Astrocyte of the hippocampus (primary cell): ENCODE measurements around the gene PRR15L.

Experiments used
- DNase-seq: peaks from one replicate; pipeline ENCODE4 v3.0.0; 2011; ENCODE audit warnings: low read depth, low spot score

Gene PRR15L

DNA sequence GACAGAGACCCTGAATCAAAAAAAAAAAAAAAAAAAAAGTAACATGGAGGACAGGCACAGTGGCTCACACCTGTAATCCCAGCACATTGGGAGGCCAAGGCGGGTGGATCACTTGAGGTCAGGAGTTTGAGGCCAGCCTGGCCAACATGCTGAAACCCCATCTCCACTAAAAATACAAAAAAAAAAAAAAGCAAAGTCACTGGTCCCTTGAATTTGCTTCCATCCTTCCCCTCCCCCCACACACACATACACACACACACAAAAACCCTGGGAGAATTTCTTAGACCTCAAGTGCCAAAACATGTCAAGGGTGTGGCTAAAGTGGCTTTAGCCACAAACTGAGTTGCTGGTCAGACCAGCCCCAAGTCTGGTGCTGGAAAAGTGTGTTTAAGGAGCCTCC, 30.8 kb upstream of the PRR15L start:
- peak; percentile 36 for DNase-seq

DNA sequence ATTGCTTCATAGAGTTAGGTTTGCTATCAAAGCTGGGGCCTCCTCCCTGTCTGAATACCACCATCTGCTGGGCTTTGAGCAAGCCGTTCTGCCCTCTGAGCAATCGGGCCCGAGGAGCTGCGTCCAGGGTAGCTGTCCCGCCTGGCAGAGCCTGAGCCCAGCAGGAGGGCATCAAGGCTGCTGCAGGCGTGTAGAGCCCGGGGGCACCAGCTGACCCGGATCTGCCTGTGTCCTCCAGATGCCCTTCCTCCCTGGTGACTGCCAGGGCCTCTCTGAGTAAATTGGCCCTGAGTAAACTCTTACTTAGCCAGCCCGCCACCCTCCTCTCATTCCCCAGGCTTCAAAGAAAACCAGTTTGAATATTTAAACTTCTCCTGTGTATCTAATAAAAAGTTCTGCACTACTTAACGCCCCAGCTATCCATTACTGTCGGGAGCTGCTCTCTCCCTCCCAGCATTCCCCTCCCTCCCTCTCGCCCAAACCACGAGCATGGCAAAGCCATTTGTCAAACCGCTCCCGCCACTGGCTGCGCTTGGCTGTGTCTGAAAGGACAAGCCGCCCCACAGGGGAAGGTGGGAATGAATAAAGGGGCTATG, 29.7 kb upstream of the PRR15L start:
- peak; percentile 86 for DNase-seq

DNA sequence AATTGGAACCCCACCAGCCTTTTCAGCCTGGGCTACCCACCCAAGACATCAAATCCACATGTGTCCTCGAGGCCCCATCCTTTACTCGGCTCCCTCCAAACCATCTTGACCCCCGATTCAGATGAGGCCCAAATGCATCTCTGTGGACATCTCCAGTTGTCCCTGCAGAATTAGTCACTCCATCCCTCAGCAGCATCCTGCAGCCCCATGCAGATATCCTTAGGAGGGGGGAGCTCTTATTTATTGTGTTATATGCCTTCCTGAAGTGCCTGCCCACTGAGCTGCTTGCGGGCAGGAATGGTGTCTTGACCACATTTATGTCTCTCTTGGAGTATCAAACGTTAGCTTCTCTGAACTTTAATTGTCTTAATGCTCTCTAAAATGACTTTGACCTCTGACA, 28.8 kb upstream of the PRR15L start:
- DNase-seq: no peak

DNA sequence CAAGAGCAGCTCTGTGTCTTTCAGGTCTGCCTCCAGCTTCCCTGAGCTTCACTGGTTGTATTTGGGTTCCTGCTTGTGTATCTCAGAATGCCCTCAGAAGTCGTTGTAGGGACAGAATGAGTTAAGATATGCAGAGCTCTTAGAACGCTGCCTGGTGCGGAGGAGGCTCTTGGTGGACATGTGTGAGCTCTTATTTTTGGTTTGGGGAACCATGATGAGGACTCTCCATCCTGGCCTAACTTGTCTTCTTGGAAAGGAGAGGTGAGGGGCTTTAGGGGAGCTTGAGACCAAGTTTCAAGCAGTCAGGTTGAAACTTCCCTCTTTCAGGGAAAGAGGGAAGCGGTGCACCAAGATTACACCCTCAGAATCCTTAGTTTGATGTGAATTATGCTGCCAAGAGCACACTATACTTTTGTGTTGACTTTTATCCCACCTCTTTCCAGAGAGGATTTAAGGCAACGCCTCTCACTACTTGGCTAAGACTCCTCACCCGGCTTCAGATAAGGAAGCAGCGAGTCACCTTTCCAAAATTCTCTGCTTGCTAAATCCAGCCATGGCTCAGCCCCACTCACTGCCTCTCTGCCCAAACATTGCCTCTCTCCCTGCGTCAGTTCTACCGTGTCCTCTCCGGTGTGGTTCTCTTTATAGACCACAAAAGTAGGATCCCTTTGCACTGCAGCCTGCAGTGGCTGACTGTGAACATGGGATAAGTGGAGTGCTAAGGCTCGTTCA, 26.0 kb upstream of the PRR15L start:
- DNase-seq: peak; percentile 16

DNA sequence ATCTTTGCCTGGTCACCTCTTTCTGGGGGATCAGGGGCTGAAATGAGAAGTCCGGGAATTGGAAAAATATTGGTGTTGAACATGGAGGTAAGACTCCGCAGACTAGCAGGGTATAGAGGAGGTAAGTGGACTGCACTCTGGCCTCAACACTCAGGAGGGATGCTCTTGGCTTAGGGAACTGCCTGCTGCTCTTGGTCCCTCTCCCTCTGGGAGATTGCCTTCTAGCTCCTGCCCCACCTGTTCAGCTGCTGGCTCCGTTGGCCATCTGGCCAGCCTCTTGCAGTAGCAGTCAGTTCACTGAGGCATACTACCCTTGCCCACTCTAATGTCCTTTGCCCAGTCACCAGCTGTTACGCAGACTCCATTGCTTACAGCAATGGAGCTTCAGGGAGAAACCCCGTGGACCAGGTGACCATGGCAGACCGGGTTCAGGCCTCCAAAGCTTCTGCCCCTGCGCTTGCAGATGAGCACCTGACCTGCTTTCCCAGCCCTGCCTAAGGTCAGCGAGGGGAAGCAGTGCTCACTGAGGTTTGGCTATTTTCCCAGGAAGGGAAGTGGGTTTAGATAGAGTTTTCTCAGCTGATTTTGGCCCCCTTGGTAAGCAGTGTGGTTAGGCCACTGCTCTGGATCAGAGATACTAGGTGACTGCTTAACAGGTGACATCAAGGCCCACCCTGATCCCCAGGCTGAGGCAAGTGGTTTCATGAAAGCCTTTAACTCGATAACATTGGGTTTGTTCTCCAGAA, 25.1 kb upstream of the PRR15L start:
- peak; percentile 15 for DNase-seq

DNA sequence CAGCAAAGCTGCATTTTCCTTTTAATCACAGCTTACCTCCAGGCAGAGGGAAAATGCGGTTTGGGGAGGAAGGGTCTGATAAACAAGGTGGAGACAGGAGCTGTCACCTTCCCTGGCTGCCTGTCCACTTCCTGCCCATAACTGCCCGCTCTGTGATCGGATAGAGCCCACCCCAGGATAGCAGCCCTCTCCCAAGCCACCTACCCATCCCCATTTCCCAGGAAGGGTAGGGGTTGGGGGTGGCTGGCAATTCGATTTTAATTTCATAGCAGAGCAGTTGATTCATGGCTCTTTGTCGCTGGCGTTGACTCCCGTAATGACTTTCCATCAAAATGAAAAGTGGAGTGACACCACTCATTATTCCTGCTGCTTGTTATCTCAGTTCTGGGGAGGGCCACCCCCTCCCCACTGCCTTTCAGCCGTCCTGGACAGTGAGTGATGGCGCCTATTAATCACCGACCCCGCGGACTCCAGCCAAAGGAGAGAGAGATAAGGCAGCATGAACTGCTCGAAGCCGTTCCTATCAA, 24.5 kb upstream of the PRR15L start:
- DNase-seq: no peak

DNA sequence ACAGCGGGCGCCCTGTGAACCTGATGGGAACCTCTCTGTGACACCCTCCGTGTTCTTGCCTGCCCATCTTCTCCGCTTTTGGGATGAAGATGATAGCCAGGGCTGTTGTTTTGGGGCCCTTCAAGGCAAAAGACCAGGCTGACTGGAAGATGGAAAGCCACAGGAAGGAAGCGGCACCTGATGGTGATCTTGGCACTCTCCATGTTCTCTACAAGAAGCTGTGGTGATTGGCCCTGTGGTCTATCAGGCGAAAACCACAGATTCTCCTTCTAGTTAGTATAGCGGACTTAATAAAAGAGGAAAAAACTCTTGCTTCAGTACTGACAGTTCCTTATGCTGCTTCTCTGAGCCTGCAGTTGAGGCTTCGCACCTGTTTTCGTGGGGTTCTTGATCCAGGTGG, 23.8 kb upstream of the PRR15L start:
- no peak for DNase-seq

DNA sequence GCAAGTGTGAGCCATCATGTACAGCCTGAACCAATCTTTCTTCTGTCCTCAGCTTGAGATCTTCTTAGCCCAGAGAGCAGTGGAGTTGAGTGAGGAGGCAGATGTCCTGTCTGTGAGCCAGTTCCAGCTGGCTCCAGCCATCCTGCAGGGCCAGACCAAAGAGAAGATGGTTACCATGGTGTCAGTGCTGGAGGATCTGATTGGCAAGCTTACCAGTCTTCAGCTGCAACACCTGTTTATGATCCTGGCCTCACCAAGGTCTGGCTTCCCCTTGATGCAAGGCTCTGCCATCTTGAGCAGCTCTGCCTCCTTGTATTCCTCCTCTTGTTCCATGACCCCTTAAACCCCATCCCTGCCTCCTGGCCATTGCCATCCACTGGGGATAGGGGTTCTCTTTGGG, 22.9 kb upstream of the PRR15L start:
- no peak for DNase-seq

DNA sequence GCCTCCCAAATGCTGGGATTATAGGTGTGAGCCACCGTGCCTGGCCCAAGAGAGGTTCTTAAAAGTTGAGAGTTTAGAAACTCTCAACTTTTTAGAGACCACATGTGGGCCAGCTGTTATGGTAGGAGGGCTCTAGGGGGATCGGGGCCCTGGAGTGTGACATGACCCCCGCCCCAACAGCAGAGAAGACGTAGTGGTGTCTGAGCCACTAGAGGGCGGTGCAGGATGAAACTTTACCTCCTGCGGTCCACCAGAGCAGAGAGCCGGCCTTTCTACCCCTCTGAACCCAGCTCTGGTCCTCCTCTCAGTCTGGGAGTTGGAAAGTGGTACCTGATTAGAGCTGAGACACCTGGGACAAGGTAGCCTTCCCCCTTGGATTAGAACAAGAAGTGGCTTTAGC, 20.6 kb upstream of the PRR15L start:
- peak; percentile 84 for DNase-seq

DNA sequence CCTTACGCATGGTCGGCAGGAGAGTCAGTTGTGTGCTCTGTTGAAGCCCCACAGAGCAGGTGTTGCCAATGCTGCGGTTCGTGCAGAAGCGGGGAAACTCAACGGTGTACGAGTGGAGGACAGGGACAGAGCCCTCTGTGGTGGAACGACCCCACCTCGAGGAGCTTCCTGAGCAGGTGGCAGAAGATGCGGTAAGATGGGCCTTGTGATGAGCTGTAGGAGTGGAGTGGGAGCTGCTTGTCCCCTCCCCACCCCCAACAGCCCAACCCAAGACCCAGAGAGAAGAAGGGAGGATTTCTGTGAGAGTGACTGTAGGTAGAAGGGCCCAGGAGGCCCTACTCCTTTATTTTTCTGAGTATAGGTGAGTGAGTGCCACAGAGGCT, 18.1 kb upstream of the PRR15L start:
- DNase-seq: no peak

DNA sequence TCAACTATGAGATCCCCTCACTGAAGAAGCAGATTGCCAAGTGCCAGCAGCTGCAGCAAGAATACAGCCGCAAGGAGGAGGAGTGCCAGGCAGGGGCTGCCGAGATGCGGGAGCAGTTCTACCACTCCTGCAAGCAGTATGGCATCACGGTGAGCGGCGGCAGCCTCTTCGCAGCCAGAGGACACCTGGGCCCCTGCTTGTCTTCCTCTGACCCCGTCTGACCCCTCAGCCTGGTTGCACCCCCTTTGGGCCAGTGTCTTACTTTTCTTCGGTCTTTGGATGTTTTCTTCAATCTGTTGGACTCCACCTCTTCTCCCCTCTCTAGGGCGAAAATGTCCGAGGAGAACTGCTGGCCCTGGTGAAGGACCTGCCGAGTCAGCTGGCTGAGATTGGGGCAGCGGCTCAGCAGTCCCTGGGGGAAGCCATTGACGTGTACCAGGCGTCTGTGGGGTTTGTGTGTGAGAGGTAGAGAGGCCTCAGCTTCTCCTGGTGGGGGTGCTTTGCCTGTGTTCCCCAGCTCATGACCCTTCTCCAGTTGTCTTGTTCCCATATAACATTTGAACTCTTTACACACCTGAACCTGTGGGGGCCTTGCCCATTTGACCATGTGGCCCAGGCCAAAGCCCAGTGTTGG, 17.6 kb upstream of the PRR15L start:
- DNase-seq: no peak

DNA sequence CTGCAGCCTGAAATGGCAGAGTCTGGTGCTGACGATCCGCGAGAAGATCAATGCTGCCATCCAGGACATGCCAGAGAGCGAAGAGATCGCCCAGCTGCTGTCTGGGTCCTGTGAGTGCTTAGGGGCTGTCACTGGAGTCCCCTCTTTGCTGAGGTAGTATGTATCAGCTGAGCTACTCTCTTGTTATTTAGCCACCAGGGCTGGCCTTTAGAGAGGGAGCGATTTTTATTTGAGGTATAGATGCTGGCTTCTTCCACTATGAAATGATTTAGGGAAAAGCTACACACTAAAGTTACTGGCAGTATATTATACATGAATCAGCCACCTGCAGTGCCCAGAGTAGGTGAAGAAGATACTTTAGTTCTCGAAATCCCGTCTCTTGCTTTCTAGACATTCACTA, 15.9 kb upstream of the PRR15L start:
- DNase-seq: no peak

DNA sequence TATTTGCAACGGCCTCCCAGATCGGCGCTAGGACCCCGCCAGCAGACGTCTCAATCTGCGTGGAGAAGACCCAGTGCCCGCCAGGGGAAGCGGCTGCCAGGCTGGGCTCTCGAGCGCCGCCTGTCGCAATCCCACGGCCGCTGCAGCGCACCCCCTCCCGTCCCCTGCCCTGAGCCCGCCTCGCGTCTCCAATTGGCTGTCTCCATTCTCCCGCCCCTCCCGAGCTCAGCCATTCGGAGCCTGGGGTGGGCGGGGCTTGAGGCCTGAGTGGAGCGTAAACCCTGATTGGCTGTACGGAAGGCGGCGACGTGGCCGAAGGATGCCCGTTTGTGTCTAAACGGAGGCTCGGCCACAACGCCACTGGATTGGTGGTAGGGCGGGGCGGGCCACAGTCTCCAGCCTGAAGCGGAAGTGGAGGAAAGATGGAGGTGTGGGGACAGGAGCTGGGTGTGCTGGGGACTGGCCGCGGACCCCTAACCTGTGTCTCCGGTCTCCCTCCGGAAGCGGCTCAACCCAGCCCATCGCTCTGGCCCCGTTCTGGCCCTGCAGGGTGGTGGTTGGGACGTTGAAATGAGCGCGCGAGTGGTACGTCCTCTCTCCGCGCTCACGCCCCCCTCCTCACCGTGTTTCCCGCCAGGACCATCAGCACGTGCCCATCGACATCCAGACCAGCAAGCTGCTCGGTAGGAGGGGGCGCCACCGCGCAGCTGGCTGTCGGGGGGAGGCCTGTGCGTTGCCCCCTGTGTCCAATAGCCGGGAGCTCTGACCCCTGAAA, 13.2 kb upstream of the PRR15L start, which contains the start of gene CDK5RAP3:
Gene CDK5RAP3, plus strand, starts transcription at position 389 of the 775 bp plus-strand sequence. Its CDS starts 34 bp downstream, at position 423.
- peak; percentile 100 for DNase-seq

DNA sequence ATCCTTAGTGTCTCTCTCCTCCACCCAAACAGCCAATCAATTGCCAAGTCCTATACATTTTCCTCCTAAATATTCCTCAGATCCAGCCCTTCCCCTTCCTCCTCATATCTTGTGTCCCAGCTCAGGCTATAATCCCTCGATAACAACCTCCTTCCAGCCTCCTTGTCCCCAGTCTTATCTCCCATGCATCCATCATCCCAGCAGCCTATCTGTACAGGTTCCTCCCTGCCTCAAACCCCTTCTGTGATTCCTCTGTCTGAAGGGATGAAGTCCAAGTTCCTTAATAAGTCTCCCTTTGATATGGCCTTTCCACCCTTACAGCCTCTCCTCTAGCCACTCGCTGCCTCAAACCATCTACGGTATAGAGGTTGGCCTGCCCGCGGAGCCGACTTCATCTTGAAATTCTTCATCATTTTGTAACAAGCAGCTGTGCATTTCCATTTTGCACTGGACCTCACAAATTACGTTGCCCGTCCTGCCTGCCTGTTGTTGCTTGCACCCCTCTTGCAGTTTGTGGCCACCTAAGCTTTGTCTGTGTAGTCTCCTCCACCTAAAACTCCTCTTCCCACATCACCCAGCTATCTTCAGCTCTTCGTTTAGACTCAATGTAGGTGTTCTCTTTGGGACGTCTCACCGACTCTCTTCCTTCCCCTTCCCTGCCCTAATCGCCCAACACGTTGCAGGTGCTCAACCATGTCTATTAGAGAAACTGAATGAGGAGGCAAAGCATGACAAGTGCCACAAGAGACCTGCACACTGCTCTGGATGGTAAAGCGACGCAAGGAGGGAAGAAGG, 12.4 kb upstream of the PRR15L start:
- no peak for DNase-seq

DNA sequence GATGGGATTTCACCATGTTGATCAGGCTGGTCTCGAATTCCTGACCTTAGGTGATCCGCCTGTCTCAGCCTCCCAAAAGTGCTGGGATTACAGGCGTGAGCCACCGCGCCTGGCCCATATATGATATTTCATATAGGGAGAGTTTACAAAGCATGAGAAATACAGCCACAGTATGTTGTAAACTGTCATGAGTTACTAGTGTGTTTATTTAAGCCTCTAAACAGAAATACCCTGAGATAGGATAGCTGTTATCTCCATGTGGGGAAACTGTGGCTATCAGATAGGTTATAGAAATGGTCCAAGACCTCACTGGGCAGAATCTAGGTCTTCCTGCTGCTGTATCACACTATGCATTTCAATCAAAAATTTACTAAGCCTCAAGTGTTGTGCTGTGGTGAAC, 11.2 kb upstream of the PRR15L start:
- DNase-seq: no peak

DNA sequence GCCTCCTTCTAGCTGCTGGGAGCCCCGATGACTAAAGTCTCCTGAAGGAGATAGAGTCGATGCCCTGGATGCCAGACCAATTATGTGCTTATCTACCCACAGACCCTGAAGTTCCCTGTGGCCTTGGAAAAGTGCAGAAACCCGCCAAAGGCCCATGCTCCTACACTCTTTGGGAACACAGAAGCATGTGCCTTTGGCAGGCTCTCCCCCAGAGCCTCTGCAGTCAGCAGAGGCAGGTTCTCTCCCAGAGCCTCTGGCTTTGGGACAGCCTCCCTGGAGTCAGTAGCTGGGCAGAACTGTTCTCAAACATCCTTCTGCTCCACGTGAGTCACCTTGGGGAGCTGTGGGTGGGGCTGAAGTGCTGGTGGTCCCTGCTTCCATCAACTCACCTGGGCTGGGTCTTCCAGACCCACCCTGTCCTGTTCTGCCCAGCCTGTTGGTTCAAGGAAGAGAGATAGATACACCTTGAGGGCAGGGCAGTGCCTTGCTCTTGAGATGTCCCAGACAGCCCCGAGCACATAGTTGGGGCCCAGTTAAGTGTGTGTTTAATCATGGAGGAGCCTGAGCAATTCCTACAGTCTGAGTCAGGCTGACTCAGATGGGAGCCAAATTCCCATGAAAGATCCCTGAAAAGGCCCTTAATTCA, 10.0 kb upstream of the PRR15L start:
- peak; percentile 83 for DNase-seq

DNA sequence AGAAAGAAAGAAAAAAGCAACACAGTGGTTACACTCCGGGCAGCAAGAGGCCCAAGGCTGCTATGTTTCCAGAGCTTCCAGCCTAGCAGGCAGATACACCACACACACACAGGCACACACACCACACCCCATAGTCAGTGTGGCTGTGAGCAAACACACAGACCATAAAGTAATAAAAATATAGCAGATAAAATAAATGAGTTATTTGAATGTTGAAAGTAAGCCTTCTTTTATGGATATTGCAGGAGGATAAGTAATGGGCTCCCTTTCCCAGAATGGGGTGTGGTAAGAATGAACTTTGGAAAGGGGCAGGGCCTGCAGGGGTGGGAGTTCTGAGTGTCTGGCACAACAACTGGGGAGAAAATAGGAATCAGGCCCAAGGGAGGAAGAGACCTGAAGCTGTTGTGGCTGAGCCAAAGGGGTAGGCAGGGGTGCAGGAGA, 8.4 kb upstream of the PRR15L start:
- DNase-seq: no peak

DNA sequence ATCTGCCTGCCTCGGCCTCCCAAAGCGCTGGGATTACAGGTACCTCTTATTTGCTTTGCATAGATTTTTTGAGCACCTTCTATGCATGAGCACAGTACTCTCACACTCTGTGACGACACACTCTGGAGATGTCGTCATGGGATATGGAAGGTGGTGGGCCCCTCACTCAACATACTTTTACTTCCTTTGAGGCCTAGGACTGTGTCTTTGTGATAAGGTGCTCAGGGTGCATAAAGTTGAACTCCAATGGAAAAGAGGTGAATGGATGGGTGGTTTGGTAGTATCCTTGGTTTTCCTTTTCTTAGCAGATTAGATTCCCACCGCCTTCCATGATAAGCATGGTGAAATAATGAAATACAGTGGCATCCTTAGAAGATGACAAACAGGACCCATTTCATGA, 7.2 kb upstream of the PRR15L start:
- no peak for DNase-seq

DNA sequence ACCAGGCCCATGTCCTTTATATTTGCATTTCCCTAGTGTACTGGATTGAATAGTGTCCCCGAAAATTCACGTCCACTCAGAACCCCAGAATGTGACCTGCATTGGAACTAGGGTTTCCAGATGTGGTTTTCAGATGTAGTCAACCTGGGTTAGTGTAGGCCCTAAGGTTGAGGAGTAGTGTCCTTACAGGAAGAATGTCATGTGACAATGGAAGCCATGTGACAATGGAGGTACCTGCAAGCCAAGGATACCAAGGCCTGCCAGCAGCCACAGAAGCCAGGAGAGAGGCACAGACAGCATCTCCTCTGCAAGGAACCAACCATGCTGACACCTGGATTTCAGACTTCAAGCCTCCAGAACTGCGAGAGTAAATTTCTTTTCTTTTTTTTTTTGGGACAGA, 5.2 kb upstream of the PRR15L start:
- no peak for DNase-seq

DNA sequence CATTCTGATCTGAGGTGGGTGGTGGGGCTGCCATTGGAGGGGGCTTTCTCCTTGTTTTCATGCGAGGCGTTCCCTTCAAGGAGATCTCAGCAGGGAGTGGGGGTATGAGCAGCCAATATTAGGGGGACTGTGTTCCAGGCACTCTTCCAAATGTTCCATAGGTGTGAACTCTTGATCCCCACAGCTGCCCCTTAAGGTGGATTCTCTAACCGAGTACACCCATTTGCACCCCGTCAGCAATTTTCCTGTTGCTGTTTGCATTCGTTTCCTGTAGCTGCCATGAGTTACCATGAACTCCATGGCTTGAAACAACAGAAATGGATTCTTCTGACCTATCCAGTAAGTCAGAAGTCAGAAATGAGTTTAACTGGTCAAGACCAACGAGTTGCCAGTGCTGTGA, 3.7 kb upstream of the PRR15L start:
- no peak for DNase-seq
